Lower leg skin (tissue), 4 donors: ENCODE results near the gene SPDYE17. TPM values are rescaled to one million over a fixed set of nuclear protein-coding genes. Genes with fewer than 3 reads are reported as not detected.
"Not testable (repeated sequence)": the region's sequence is repeated elsewhere in the genome, so short reads cannot be mapped to it uniquely, and the experiment has no call there.

ENCODE experiments used
- DNase-seq, 2 donors: peaks; one replicate each; pipeline ENCODE4 v3.0.0-alpha.2; 2019; ENCODE audit warnings: low spot score in 2 of 2
- H3K4me3 ChIP-seq: fragments of 200-600 bp; sonication (generic); 2 replicates; pipeline ENCODE4 v1.5.1; 2017; ENCODE audit warnings: mild to moderate bottlenecking, low read depth; ENCODE audit not compliant: poor library complexity, severe bottlenecking
- POLR2A ChIP-seq, 2 donors: fragments of 450-650 bp; IDR thresholded peaks; one replicate each; pipeline ENCODE4 v1.6.1; 2016 to 2017; ENCODE audit warnings: antibody characterized with exemption in 2 of 2, mild to moderate bottlenecking in 1 of 2, moderate library complexity in 1 of 2
- WGBS, 2 donors: methylation state at CpG; one replicate each; pipeline ENCODE4 v1.1.5; 2018; 5-methylcytosine and 5-hydroxymethylcytosine counted together
- intact Hi-C: fragments of 100-400 bp; cut with DNase I; formaldehyde crosslinking; loops from one replicate; pipeline ENCODE4 v1.15.0; 2023; ENCODE audit warnings: low total_unique reads
- total RNA-seq, 4 donors: library from RNA; depleted of rRNA; stranded (reverse); fragments of >200 nt; gene quantifications; one replicate each; pipeline ENCODE4 v1.1.0, GENCODE V29; 2016
- TF ChIP-seq, protein P1 (sequence below), 3 donors: fragments of 450-650 bp; IDR thresholded peaks; one replicate each; pipeline ENCODE4 v1.5.1; 2016; ENCODE audit warnings: antibody characterized with exemption in 3 of 3, mild to moderate bottlenecking in 3 of 3, moderate library complexity in 2 of 3

The SPDYE17 gene
- total RNA-seq, 4 donors from 2014 or later, result not detected

DNA sequence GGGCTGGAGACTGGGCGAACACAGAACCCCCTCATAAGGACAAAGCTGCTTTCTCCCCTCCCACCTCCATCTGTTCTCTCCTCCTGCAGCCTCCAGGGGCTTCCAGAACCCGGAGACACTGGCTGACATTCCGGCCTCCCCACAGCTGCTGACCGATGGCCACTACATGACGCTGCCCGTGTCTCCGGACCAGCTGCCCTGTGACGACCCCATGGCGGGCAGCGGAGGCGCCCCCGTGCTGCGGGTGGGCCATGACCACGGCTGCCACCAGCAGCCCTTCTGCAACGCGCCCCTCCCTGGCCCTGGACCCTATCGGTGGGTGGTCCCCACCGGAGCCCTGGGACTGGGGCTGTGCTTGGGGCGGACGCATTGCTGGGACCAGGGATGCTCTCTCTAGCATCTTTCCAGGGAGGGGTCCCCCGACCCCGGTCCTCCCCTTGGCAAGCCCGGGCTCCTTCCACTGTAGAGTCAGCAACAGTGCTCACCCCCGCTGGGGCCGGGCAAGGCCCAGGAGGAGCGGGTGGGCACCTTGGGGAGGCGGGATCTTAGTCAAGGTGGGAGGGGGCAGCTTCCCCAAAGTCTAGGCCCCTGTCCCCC is 26.6 kb downstream of the SPDYE17 start:
- 93 to 97% methylated on average over 8 to 9 of the region's 27 CpGs for WGBS, 2 donors
- H3K4me3 ChIP-seq, intact Hi-C loops: not testable (repeated sequence)
- DNase-seq, result peak in 1 of 2 donors; percentile 87

DNA sequence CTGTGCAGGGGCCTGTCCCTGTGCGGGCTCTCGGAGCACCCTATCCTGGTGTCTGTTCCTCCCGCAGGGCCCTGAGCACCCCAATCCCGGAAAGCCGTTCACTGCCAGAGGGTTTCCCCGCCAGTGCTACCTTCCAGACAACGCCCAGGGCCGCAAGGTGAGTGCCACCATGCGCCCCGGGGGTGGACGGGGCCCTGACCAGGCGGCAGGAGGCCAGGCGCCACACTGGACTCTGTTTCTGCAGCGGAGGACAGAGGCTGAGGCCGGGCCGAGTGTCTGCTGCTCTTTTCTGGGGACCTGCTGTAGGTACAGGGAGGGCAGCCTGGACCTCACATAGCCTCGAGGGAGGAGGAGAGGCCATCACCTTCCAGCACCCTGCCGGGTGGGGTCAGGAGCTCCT is 28.0 kb downstream of the SPDYE17 start:
- H3K4me3 ChIP-seq, intact Hi-C loops: not testable (repeated sequence)
- DNase-seq, result peak in 1 of 2 donors; percentile 8
- no CpG with 5 or more reads among the region's 18 CpGs for WGBS, 2 donors

DNA sequence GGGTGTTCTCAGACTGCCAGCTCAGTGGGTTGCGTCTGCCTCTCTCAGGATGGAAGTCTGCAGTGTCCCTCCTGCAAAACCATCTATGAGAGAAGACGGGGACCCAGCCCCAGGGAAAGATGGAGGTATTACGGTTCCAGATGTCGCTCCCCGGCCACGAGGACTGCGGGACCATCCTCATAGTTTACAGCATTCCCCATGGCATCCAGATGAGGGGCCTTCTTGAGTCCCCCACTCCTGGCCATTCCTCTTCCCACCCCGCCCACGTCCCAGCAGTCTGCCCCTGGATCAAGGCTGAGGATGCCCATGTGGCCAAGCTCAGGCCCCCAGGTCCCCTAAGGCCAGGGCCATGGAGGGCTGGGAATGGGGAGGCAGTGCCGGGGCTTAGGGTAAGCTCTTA is 28.9 kb downstream of the SPDYE17 start:
- intact Hi-C loops, H3K4me3 ChIP-seq: not testable (repeated sequence)
- DNase-seq, result peak in 1 of 2 donors; percentile 76
- WGBS, 2 donors, result 88 to 95% methylated on average over 6 to 9 of the region's 10 CpGs

DNA sequence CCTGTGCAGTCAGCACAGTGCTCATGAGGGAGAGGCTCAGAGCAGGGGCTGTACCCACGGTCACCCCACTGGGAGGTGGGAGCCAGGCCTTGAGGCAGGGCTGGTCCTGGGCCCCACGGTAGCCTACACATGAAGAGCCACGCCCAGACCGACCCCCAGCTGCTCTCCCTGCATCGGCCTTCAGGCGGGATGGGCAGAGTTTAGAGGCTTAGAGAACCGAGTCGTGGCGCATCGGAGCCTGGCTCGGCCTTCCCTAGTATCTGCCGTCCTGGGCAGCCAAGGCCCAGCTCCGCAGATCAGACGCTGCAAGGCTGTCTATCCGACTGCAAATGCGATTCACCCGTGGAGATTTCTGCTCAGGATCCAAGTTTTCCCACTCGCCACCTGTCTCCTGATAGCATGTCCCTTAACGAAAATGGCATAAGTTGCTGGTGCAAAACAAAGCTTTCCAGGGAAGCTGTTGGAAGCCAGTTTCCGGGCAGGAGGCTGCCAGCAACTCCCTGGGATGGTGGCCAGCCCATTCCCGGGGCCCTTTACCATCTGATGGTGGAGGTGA is 29.4 kb downstream of the SPDYE17 start:
- WGBS, 2 donors, result 92 to 96% methylated on average over 11 to 17 of the region's 21 CpGs
- intact Hi-C loops, H3K4me3 ChIP-seq: not testable (repeated sequence)
- DNase-seq, result peak in 1 of 2 donors; percentile 74

DNA sequence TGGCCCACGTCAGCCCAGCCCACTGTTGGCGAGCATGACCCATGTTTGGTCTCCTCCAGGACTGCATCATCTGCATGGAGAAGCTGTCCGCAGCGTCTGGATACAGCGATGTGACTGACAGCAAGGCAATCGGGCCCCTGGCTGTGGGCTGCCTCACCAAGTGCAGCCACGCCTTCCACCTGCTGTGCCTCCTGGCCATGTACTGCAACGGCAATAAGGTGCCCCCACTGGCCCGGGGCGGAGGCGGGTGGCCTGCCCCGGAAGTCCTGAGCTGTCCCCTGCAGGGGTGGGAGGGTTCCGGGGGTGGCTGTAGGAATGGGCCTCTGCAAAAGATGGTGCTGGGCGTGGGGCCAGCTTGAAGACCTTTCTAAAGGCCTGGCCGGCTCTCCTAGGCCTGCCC is 30.1 kb downstream of the SPDYE17 start:
- whole genome bisulfite sequencing, 2 donors, result 61 to 78% methylated on average over 8 to 15 of the region's 15 CpGs
- DNase-seq, result peak in 1 of 2 donors; percentile 77
- intact Hi-C loops, H3K4me3 ChIP-seq: not testable (repeated sequence)

DNA sequence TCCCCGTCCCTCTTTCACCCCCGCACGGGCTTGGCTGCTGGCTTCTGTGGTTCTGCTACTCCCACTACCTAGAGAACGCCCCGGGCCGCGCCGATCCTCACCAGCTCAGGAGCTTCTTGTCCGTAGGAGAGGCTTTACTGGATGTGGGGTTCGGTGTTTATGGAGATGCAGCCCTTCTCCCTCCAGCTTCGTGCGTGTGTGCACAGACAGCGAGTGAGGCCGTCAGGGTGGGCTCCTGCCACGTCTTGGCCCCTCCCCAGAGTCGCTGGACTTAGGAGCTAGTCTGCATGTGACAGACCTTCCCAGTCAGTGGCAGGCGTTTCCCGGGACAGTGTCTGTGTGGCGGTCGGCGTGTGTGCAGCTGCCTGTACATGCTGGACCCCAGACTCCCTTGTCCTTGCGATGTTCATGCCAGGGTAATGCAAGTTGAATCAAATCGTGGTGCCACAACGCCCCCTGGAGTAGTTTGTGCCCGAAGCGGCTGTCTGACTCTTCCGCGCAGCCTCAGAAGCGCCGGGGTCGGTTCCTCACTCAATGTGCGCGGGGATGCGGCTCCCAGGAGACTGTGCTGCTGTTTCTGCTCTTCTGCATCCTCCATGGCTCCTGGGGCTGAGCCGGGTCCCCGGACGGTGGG is 32.6 kb downstream of the SPDYE17 start:
- H3K4me3 ChIP-seq, intact Hi-C loops: not testable (repeated sequence)
- WGBS, 2 donors, result 69 to 83% methylated on average over 7 to 12 of the region's 37 CpGs
- peak in 1 of 2 donors; percentile 56 for DNase-seq

DNA sequence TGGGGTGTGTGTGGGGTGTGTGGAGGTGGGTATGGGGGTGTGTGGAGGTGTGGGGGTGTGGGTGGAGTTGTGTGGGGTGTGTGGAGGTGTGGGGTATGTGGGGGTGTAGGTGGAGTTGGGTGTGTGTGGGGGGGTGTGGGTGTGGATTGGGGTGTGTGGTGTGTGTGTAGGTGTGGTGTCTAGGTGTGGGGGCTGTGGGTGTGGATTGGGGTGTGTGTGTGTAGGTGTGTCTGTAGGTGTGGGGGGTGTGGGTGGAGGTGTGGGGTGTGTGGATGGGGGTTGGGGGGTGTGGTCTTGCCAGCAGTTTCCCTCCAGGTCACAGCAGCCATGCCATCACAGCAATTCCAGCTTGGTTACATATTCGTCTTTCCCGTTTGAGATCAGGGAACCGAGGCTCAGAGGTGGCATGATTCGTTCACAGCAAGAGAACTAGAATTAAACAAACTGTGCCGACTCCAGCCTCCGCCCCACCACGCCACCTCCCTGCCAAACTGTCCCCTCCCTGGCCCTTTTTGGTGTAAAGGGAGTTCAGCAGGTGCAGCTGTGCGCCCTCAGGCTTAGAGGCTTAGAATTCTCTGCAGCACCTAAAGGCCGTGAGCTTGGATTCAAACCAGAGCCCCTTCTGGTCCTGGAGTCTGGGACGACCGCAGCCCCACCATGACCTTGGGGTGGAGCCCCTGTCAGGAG is 33.3 kb downstream of the SPDYE17 start:
- 65 to 68% methylated on average over 11 of the region's 11 CpGs for WGBS, 2 donors
- H3K4me3 ChIP-seq, intact Hi-C loops: not testable (repeated sequence)
- DNase-seq, result peak in 1 of 2 donors; percentile 73

DNA sequence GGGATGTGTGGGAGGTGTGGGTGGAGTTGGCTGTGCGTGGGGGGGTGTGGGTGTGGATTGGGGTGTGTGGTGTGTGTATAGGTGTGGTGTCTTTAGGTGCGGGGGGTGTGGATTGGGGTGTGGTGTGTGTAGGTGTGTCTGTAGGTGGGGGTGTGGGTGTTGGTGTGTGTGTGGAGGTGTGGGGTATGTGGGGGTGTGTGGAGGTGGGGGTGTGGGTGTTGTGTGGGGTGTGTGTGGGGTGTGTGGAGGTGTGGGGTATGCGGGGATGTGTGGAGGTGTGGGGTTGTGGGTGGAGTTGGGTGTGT is 33.9 kb downstream of the SPDYE17 start:
- intact Hi-C loops, result no loop called here
- 61 to 63% methylated on average over 3 of the region's 3 CpGs for WGBS, 2 donors
- TF ChIP-seq POLR2A (IDR thresholded peaks at IDR 0.05), result no peak
- TF ChIP-seq, protein P1, sequence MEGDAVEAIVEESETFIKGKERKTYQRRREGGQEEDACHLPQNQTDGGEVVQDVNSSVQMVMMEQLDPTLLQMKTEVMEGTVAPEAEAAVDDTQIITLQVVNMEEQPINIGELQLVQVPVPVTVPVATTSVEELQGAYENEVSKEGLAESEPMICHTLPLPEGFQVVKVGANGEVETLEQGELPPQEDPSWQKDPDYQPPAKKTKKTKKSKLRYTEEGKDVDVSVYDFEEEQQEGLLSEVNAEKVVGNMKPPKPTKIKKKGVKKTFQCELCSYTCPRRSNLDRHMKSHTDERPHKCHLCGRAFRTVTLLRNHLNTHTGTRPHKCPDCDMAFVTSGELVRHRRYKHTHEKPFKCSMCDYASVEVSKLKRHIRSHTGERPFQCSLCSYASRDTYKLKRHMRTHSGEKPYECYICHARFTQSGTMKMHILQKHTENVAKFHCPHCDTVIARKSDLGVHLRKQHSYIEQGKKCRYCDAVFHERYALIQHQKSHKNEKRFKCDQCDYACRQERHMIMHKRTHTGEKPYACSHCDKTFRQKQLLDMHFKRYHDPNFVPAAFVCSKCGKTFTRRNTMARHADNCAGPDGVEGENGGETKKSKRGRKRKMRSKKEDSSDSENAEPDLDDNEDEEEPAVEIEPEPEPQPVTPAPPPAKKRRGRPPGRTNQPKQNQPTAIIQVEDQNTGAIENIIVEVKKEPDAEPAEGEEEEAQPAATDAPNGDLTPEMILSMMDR (IDR thresholded peaks at IDR 0.05), result no peak
- no peak for DNase-seq
- no peak overlapping the region for H3K4me3 ChIP-seq

DNA sequence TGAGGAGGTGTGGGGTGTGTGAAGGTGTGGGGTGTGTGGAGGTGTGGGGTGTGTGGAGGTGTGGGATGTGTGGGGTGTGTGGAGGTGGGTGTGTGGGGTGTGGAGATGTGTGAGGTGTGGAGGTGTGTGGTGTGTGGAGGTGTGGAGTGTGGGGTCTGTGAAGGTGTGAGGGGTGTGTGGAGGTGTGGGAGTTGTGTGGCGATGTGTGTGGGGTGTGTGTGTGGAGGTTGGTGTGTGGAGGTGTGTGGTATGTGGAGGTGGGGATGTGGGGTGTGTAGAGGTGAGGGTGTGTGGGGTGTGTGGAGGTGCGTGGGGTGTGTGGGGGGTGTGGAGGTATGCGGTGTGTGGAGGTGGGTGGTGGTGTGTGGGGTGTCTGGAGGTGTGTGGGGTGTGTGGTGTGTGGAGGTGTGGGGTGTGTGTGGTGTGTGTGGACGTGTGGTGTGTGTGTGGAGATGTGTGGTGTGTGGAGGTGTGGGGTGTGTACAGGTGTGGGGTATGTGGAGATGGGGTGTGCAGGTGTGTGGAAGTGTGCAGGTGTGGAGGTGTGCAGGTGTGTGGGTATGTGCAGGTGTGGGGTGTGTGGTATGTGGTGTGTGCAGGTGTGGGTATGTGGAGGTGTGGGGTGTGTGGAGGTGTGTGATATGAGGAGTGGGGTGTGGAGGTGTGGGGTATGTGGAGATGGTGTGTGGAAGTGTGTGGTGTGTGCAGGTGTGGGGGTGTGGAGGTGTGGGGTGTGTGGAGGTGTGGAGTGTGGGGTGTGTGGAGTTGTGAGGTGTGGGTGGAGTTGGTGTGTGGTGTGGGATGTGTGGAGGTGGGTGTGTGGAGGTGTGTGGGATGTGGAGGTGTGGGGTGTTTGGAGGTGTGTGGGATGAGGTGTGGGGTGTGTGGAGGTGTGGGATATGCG is 34.5 kb downstream of the SPDYE17 start:
- TF ChIP-seq, protein P1 (IDR thresholded peaks at IDR 0.05), result no peak
- TF ChIP-seq POLR2A (IDR thresholded peaks at IDR 0.05), result no peak
- intact Hi-C loops, result no loop called here
- H3K4me3 ChIP-seq, result no peak overlapping the region
- DNase-seq, result peak in 1 of 2 donors; percentile 67
- WGBS, 2 donors, result 83 to 85% methylated on average over 5 of the region's 5 CpGs

DNA sequence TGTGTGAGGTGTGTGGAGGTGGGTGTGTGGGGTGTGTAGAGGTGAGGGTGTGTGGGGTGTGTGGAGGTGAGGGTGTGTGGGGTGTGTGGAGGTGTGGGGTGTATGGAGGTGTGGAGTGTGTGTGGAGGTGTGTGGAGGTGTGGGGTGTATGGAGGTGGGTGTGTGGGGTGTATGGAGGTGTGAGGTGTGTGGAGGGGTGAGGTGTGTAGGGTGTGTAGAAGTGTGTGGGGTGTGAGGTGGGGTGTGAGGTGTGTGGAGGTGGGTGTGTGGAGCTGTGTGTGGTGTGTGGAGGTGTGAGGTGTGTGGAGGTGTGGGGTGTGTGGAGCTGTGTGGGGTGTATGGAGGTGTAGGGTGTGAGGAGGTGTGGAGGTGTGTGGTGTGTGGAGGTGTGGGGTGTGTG is 35.2 kb downstream of the SPDYE17 start:
- peak in 1 of 2 donors; percentile 62 for DNase-seq
- H3K4me3 ChIP-seq, intact Hi-C loops: not testable (repeated sequence)

DNA sequence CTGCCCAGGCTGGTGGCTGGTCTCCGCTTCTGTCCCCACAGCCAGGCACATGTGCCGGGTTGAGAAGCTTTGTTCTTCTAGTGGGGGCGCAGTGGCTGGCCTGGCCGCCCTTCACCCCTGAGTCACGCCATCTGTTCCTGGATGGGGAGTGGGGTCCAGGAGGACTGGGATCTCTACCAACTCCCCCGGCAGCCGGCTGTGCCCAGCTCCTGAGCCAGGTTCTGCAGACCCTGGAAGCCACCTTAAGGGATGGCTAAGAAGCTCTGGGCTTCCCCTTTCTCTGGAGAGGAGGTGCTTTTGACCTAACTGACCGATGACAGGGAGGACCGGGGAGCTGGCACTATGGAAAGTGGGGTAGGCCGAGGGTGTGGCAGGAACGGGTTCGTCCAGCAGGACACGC is 37.9 kb downstream of the SPDYE17 start:
- H3K4me3 ChIP-seq, intact Hi-C loops: not testable (repeated sequence)
- DNase-seq, result peak in 1 of 2 donors; percentile 67
- WGBS, 2 donors, result 100% methylated on average over 4 of the region's 13 CpGs; no CpG with 5 or more reads in 1 of the 2 donors

DNA sequence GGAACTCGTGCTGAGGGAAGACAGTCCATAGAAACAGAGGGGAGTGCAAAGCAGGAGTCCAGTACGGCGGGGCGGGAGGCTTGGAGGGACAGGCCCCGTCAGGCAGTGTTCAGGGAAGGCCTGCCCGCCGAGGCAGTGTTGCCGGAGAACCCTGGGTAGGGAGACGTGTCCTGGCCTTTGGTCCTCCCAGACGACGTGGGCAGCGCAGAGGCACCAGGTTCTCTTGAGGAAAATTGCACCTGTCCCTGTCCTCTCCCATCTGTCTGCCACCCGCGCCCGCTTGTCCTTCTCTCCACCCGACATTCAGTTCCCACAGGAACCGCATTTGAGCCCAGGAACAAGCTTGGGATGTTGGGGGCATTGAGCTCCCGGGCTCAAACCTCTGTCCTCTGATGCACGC is 38.3 kb downstream of the SPDYE17 start:
- H3K4me3 ChIP-seq, intact Hi-C loops: not testable (repeated sequence)
- DNase-seq, result peak in 1 of 2 donors; percentile 82
- 85 to 91% methylated on average over 18 to 19 of the region's 19 CpGs for WGBS, 2 donors
